GM10266 (cell line): ENCODE measurements around the gene SPNS1.
"Not testable (repeated sequence)": the region's sequence is repeated elsewhere in the genome, so short reads cannot be mapped to it uniquely, and the experiment has no call there.

Experiments used
- DNase-seq: peaks from one replicate; pipeline ENCODE4 v3.0.0; 2012; ENCODE audit errors: extremely low spot score
- CTCF ChIP-seq: IDR thresholded peaks from 2 replicates; pipeline ENCODE4 v1.5.1; 2012; ENCODE audit warnings: mild to moderate bottlenecking, low read depth; ENCODE audit not compliant: control insufficient read depth, insufficient read depth; ENCODE audit errors: missing control alignments

Gene SPNS1

GRCh38 chr16:28958836-28959235, 15.7 kb upstream of the SPNS1 start:
- DNase-seq, result no peak

GRCh38 chr16:28964072-28964471, 10.5 kb upstream of the SPNS1 start:
- DNase-seq, result no peak
- TF ChIP-seq CTCF, result no peak

More at GRCh38 chr16:28958836-28959235, 15.7 kb upstream of the SPNS1 start:
- no peak for TF ChIP-seq CTCF

GRCh38 chr16:28964496-28964895, 10.1 kb upstream of the SPNS1 start:
- no peak for DNase-seq
- TF ChIP-seq CTCF, result no peak

GRCh38 chr16:28967156-28967555, 7.4 kb upstream of the SPNS1 start:
- no peak for DNase-seq
- TF ChIP-seq CTCF, result no peak

- not testable (repeated sequence) for DNase-seq
These were observed 4.9 kb upstream of the SPNS1 start for GRCh38 chr16:28969696-28970095.

- DNase-seq, result no peak
- TF ChIP-seq CTCF, result peak; percentile 52
These were observed 556 bp upstream of the SPNS1 start for GRCh38 chr16:28974007-28974436.

- no peak for TF ChIP-seq CTCF
- no peak for DNase-seq
These were observed 601 bp downstream of the SPNS1 start for GRCh38 chr16:28975158-28975599.
